HG03460 (cell line): ENCODE data around the gene AFAP1L2.
"Not testable (repeated sequence)": the region's sequence is repeated elsewhere in the genome, so short reads cannot be mapped to it uniquely, and the experiment has no call there.

ENCODE experiments used
- ATAC-seq: cut with Tn5 transposase; IDR thresholded peaks from one replicate; pipeline ENCODE4 v1.9.1; 2021; ENCODE audit not compliant: unreplicated experiment

The AFAP1L2 gene

DNA sequence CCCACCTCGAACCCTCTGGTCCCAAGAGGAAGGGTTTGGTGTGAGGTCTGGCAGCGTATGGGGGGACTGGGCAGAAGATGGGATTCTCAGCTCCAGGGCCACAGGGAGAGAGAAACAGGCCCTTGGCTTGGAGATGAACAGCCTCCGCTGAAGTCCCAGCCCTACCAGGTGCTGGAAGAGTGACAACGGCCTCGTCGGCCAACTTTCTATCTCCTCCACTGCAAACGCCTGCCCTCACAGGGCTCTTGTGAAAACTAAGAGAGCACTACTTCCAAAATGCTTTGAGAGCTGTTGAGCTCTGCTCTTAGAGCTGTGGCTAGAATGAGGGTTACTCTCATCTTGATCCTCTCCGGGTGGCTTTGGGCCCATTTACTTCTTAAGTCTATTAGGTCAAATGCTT is 63.5 kb downstream of the AFAP1L2 start:
- no peak for ATAC-seq

DNA sequence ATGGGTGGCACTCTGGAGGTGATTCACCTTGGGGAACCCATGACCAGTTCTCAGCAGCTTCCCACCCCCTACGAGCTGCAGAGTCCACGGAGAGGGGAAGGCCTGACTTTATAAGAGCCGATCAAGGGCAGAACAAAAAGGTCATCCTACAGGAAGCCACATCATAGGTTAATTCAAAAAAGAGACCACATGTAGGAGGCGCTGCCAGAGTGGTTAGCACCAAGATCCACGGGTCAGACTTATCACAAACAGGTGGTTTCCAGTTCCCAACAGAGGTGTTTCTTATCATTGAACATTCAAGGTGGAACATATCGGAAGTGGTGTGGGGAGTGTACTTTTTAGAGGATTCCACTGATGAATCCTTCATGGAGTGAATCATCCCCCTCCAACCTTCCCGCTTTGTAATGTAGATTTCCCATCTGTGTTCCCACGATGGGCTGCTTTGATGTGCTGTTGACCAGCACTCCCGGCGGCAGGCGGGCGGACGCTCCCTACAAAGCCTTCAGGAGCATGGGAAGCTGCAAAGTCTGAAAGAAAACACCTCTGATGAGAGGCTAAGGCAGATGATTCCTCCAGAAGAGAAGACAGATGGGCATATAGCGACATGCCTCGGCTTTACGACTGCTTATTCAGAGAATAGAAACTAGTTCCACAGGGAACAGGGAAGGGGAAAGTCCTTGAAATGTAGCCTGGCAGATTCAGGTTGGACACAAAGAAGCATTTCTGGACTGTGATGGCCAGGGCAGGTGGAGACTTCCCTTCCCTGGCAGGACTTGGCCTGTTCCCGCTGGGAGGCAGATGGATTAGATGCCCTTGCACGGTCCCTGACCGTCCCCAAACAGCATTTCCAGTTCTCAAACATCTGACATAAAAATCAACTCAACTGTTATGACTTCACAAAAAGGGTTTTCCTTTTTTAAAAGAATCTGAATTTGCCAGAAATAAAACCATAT is 66.5 kb downstream of the AFAP1L2 start:
- no peak for ATAC-seq

DNA sequence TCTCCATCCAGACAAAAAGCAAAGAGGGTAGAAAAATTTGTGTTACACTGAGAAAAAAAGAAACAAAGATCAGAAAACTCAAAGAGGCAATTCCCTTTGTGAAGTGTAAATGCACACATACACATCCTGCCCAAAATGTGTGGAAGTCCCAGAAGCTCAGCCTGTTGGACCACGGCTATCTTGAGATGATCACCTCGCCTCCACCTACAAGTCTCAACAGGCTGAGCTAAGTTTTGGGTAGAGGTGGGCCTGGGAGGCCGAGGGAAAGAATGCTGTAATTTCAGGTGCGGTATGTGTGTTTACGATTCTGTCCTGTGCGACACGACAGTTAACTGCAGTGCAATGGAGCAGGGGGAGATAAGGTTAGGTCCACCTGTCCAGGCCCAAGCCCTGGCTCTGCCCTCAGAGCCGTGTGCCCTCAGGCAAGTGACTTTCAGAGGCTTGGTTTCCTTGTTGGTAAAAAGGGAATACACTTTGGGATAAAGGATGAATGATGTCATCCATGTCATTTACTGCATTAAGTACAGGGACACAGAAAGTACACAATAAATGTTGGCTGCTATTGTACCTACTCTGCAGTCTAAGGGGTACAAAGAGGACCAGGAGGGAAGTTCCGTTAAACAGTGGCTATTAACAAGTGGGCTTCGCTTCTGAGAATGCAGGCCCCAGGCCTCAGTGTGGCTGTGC is 67.3 kb downstream of the AFAP1L2 start:
- no peak for ATAC-seq

DNA sequence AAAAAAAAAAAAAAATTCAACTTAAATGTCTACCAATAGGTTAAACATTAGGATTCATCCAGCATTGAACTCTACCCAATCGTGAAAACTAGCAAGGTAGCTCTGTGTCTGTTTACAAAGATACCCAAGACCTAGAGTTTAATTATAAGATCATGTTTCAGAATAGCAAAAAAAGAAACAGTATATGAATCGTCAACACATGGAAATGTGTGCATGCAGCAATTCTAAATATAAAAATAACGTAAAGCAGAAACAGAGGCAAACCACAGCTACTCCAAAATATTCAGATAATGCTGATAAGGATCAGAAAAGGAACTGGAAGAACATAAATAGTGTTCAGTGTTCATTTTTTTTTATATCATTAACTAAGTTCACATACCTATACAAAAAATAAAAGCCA is 68.7 kb downstream of the AFAP1L2 start:
- ATAC-seq = no peak

DNA sequence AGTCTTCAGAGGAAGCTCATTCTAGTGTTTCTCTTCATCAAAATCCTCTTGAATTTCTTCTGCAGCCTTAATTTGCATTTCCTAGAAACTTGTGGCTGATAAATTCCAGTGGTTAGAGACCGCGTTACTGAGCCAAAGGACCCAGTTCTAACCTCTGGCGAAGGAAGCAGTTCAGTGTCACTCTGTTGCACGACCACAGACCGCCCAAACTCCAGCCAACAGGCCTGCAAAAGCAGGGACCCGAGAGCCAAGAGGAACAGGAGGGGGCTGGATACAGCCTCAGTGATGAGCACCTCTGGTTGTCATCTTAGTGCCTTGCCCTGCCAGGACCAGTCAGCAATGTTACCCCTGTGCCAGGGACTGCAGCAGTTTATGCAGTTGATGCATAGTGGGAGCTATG is 70.0 kb downstream of the AFAP1L2 start:
- ATAC-seq = no peak

DNA sequence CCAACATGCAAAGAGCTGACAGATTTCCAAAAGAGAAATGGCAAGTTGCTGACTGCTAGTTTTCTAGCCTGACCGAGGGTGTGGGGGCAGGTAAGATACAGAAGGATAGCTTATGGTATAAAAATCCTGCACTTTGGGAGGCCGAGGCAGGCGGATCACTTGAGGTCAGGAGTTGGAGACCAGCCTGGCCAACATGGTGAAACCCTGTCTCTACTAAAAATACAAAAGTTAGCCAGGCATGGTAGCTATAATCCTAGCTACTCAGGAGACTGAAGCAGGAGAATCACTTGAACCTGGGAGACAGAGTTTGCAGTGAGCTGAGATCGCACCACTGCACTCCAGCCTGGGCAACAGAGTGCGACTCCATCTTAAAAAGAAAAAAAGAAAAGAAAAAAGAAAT is 70.9 kb downstream of the AFAP1L2 start:
- not testable (repeated sequence) for ATAC-seq

DNA sequence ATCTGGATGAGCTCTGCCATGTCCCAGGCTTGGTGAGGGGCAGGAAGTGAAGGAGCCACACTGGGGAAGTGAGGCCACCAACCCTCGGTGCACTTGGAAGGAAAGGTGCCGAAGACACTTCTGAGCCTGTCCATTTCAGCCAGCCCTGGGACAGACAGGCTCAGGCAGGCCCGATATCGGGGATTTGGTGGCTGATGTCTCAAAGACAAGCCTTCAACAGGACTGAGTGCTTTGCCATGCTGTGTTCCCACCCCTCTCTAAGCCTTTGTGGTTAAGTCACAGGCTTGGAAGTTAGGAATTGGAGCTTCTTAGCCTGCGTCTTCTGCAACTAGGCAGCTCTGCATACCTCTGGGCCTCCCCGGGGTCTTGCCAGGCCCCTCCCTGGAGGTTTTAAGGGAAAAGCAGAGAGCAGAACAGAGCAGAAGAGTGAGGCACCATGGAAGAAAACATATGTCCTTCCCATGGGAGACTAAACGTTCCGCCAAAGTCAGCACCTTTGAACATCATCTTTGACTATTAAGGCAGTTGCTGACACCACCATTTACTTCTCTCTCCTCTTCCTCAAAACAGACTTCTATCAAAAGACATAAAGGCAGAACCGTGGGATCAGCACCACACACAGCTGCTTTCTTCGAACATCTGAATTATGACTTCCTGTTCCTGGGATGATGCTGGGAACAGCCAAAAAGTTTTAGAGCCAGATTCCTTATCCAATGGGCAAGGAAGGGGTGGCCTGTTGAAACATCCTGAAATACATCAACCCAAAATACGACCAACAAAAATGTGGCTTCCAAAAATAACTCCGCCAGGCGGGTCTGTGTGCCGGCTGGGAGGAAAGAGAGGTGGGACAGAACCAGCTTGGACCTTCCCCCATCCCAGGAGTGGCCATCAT is 71.8 kb downstream of the AFAP1L2 start:
- no peak for ATAC-seq

DNA sequence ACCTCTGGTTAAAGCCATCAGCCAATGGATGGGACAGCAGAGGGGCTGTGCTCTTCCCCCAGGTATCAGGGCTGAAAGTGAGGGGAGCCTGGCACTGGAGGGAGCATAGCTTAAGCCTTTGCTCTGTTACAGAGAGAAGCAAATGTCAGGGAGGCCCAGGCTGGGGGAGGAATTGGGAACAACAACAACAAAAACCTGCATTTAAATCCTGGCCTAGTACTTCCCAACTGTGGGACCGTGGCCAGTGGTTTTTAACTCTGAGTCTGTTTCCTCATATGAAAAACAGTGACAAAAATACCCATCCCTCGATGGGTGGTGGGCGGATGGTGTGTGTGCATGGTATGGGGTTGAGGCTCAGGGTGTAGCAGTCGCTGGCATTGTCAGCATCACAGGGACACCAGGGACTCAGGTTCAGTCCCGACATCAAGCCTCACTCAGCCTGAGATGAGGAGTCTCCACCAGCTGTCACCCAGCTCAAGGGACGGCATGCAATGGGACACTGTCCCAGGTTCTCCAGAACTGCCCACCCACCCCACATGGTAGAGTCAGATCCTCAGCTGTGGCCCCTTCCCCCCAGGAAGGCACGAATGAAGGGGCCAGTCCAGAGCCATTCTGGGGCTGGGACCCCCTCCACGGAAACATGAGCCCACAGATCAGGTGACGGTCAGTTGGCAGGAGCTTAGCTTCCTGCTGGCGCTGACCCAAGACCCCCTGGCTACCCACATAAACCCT is 74.5 kb downstream of the AFAP1L2 start:
- ATAC-seq = no peak

DNA sequence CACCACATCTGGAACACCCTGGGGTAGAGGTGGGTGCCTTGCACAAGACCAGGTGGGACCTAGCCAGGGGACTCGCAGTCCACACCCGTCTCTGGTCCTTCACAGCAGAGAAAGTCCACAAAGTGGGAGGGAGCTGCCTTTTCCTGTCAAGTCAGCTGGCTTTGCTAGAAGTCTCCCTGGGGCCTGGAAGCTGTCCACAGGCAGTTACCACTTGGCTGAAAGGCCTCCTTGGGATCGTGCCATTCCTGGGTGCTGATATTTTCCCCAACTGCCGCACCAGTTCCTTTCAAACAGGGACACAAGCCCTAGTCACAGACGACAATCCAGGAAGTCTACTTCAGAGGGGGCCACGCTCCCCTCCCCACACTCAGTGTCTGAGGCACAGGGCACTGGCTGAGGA is 75.4 kb downstream of the AFAP1L2 start:
- no peak for ATAC-seq

DNA sequence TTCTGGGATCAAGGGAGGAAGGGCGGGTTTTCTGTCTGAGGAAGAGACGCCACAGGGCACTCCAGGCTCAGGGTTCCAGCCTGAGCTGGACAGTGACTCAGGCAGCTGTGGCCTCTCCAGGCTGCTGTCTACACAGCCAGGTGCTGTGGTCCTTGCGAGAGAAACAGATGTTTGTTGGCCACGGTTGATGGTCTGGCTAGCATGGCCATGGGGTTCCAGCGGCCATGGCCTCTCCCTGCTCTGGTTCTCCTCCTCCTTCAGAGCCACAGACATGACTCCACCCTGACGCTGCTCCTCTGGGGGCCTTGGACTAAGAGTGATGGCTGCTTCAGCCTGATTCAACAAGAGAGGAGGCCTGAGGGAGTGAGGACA is 75.9 kb downstream of the AFAP1L2 start:
- no peak for ATAC-seq

DNA sequence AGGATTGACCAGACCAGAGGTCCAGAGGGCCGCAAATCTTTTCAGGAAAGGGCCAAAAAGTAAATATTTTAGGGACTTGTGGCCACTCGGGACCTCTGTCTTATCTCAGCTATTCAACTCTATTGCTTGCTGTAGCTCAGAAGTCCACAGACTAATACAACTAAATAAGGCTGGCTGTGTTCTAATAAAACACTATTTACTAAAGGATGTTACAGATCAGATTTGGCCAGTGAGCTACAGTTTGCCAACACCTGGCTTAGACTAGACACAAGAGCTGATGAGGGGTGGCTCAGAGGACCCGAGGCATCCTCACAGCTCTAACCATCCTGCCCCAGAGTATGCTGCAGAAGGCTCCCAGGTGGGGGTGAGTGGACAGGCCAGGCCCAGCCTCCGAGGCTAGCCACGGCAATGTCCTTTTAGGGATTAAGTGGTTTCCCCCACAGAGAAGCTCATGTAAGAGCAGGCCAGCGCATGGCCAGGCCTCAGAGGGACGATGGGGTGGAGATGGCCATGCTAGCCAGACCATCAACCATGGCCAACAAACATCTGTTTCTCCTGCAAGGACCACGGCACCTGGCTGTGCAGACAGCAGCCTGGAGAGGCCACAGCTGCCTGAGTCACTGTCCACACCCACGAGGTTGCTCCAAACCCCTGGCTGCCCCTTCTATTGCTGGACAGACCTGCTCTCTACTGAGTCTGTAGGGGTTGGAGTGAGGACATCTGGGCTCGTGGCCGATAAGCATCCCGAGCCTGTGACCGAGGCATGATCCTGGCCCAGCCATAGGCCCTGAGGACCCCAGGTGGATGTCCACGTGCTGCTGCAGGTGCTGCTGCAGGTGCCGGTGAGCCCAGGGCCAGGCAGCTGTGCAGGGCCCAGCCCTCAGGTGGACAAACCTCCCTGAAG is 76.5 kb downstream of the AFAP1L2 start:
- ATAC-seq = no peak

DNA sequence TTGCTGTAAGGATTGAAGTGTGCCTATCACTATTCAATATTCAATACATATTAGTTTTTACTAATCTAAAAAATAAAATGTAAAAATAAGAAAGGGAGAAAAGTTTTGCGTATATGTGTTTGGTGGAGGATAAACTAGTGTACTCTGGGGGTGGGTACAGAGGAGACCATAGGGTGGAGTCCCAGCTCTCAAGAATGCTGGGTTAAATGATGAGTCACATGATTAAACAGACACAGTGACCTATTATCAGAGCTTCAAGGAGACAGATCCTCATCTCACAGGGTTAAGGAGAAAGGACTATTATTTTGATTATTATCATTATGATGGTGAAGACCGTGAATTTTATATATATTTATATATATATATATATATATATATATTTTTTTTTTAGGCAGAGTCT is 77.5 kb downstream of the AFAP1L2 start:
- no peak for ATAC-seq

DNA sequence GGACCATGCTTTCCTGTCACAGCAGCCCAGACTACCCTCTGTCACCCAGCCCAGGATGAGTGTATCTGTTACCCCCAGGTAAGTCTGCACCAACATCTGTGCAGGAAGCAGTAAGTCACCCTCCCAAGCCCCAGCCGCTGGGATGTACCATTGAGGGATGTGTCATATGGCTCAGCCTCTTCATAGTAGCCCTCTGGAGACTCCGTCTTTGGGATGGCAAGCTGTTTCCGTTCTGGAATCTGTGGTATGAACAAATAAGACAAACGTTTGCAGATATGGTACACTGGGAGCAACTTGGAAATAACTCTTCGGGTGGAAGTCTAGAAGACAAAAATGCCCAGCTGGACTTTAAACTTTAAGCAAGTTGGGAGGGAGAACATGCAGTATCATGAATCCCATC is 81.3 kb downstream of the AFAP1L2 start:
- ATAC-seq = no peak

DNA sequence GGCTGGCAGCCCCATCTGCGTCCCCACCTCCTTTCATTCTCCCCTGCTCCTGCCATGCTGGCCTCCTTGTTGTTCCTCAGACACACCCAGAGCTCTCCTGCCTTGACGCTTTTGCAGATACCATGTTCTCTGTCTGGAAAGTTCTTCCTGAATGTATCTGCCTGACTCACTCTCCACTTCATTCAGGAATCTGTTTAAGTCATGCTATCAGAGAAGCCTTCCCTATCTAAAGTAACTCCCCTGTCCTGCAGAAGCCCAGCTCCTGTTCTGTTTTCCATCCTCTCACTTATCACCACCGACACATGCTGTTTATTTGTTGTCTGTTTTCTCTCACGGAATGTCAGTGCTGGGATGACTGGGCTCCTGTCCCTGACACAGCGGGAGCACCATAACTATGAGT is 82.0 kb downstream of the AFAP1L2 start:
- no peak for ATAC-seq

DNA sequence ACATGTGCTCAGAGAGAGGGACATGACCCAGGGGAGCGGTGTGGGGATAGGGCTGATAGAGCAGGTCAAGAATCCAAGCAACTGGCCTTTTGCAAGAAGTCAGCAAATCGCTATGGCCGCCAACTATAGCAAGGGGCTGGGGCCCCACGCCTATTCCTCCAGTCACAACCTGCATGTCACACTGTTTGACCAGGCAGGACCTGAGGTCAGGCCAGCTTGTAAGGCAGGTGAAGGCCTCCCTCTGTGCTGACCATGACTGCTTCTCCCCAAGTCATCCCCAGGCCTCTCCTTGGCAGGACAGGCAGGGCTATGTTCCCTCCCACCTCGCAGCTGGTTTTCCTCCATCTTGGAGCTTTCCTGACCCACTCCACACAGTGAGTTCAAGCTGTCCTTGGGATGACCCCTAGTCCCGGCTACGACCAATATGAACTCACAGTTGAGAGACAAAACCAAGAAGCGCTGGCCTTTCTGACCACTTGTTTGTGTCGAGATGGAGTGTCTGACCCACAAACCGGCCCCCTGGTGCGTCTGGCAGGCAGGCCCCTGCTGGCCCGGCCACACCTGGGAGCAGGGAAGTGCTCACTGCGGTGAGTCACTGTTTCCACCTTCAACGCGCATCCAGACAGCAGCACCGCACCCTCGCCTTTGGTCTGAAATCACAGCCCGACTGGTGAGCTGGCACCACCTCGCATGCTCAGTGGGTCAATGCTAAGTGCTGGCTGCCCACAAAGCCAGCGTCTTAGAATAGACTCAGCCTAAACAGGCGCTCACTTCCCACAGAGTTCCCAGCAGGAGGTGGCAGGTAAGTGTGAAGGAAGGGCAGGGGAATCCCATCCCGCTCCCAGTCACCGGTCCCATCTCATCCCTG is 83.8 kb downstream of the AFAP1L2 start:
- no peak for ATAC-seq

DNA sequence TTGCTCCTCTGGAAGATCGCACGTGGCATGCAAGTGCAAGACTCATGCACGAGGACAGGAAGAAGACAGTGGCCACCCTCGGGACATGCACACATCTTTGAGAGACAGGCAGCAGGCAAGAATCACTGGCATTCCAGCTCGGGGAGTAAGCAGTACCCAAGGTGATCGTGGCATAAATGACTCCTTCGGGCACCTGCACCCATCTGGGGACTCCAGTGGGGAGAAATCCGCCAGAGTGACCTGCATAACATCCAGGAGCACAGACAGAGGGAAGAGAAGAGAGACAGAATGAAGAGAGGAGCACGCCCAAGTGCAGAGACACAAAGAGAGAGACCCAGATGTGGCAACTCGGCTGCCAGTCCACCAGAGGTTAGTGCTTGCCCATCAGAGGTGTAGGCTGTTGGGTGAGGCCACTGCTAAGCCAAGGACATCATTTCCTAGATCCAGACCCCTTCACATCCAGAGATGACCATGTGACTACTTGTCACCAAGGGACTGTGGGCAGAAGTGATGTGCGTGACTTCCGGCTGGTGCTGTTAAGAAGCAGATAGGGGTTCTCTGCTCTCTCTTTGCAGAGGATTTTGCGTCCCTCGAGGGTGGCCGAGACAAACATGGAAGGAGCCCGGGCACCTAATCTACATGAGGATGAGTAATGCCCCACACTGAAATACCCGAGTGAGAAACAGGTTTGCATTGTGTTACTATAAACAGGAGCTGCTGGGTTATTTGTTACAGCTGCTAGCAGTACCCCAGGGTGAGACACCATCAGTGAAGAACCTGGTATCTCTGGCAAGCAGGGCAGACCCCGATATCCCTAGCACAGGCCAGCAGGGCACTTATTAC is 84.7 kb downstream of the AFAP1L2 start:
- no peak for ATAC-seq

DNA sequence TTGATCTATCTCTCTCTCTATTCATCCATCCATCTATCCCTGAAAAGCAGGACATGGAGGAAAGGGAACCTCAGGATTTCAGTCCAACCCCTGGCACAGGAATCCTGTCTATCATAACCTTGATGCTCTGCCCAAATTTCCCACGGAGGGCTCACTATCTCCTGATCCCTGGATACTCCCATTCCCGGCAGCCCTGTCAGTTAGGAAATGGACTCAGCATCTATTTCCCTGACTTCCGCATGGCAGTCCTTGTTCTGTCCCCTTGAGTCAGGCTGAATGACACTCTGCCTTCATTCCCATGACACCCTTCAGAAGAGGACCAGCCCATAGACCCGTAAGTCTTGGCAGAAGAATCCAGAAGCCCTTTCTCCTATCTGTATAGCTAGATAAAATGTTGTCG is 87.6 kb downstream of the AFAP1L2 start:
- no peak for ATAC-seq
